ENCODE data around the gene OSMR. TPM values are rescaled to one million over a fixed set of nuclear protein-coding genes. Genes with fewer than 3 reads are reported as not detected.

The OSMR gene
- total RNA-seq, 4 donors from 2014 or later, result 6.3 to 16.5 (median 11.7) TPM

DNA sequence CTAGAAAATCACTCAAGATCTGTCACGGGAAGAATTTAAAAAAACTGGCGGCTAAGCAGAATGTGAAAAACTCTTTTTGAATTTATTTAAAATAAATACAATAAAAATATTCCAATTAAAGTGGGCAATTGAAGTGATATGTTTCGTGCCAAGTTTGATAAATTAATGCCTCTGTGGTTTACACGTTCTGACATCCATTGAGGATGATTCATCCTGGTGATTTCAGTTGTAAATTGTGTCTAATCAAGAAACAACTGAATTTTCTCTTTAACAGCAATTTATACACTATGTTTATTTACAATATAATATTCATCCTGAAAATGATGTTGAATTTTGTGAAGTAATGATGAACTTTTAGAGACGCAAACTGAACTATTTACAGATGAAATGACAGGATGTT is 21.0 kb upstream of the OSMR start:
- Histone ChIP-seq H3K4me1 (no peaks in the 10 kb centered on the region), H3K27me3 (no peaks in the 10 kb centered on the region), H3K36me3 (no peaks in the 10 kb centered on the region), H3K4me3 (no peak overlapping the region), H3K9me3 (no peaks in the 10 kb centered on the region), H3K27ac (no peak overlapping the region)
- DNase-seq, result no peak
- 54 to 70% methylated on average over 5 of the region's 5 CpGs for WGBS, 2 donors (ENCODE audit: low coverage in 1 of 2)
- TF ChIP-seq EP300 (IDR thresholded peaks at IDR 0.05; ENCODE audit: low read depth), result no peak
- no peak for TF ChIP-seq POLR2A (IDR thresholded peaks at IDR 0.05)
- TF ChIP-seq, protein P1, sequence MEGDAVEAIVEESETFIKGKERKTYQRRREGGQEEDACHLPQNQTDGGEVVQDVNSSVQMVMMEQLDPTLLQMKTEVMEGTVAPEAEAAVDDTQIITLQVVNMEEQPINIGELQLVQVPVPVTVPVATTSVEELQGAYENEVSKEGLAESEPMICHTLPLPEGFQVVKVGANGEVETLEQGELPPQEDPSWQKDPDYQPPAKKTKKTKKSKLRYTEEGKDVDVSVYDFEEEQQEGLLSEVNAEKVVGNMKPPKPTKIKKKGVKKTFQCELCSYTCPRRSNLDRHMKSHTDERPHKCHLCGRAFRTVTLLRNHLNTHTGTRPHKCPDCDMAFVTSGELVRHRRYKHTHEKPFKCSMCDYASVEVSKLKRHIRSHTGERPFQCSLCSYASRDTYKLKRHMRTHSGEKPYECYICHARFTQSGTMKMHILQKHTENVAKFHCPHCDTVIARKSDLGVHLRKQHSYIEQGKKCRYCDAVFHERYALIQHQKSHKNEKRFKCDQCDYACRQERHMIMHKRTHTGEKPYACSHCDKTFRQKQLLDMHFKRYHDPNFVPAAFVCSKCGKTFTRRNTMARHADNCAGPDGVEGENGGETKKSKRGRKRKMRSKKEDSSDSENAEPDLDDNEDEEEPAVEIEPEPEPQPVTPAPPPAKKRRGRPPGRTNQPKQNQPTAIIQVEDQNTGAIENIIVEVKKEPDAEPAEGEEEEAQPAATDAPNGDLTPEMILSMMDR (IDR thresholded peaks at IDR 0.05), result no peak
- TF ChIP-seq POLR2AphosphoS5 (IDR thresholded peaks at IDR 0.05), result no peak
- intact Hi-C loops (cut with DNase I; ENCODE audit: low total_unique reads) (no loop called here), in situ Hi-C loops (cut with MboI; ENCODE audit: low pct_ligation_motif_present in 1 of 4, low pct_unique_long_range_greater_than_20kb in 1 of 4, low sequenced_read_pairs in 3 of 4) (loop anchor here in 1 of 4 donors (25.0 kb wide), 2 partner anchors 263 to 388 kb away; partner anchors contain the start of gene LIFR)

DNA sequence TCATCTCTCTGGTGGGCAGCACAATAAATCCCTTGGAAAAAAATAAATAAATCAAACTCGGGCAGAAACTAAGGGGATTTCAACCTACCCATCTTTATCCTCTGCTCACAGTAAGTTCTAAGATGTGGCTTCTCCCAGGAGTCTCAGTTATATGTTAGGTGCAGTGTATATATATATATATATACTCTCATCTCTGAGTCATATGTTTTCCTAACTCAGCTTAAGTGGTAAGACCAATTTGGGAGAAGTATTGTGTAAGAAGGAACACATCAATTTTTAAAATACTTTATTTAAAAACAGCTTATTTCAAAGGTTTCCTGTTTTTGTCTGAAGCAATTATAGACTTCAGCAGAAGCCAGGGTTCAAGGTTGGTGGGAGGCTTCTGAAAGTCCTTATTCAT is 20.3 kb upstream of the OSMR start:
- WGBS, 2 donors (ENCODE audit: low coverage in 1 of 2), result 35 to 62% methylated on average over 1 of the region's 1 CpG
- no peak for DNase-seq
- in situ Hi-C loops (cut with MboI; ENCODE audit: low pct_ligation_motif_present in 1 of 4, low pct_unique_long_range_greater_than_20kb in 1 of 4, low sequenced_read_pairs in 3 of 4) (no loop called here), intact Hi-C loops (cut with DNase I; ENCODE audit: low total_unique reads) (no loop called here)
- Histone ChIP-seq H3K36me3 (no peaks in the 10 kb centered on the region), H3K4me1 (no peaks in the 10 kb centered on the region), H3K27me3 (no peaks in the 10 kb centered on the region), H3K9me3 (no peaks in the 10 kb centered on the region), H3K27ac (no peak overlapping the region), H3K4me3 (no peak overlapping the region)
- TF ChIP-seq POLR2A (IDR thresholded peaks at IDR 0.05), result no peak
- TF ChIP-seq EP300 (IDR thresholded peaks at IDR 0.05; ENCODE audit: low read depth), result no peak
- no peak for TF ChIP-seq POLR2AphosphoS5 (IDR thresholded peaks at IDR 0.05)
- TF ChIP-seq, protein P1 (IDR thresholded peaks at IDR 0.05), result no peak

DNA sequence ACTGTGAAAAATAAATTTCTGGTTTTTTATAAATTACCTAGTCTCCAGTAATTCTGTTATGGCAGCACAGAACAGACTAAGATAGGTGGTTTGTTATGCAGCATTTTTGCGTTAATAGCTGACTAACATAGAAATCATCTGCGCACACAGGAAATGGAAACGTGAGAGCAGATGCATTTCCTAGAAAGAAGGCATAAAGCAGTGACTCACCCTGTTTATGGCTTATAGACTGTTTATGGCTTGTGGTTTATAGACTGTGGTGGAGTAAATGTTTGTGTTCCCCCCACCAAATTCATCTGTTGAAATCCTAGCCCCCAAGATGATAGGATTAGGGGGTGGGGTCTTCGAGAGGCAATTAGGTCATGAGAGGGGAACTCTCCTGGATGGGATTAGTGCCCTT is 18.3 kb upstream of the OSMR start:
- Histone ChIP-seq H3K36me3 (no peaks in the 10 kb centered on the region), H3K4me3 (no peak overlapping the region), H3K27ac (no peak overlapping the region), H3K4me1 (no peaks in the 10 kb centered on the region), H3K27me3 (no peaks in the 10 kb centered on the region), H3K9me3 (no peaks in the 10 kb centered on the region)
- TF ChIP-seq POLR2AphosphoS5 (IDR thresholded peaks at IDR 0.05) (no peak), EP300 (IDR thresholded peaks at IDR 0.05; ENCODE audit: low read depth) (no peak), POLR2A (IDR thresholded peaks at IDR 0.05) (no peak)
- TF ChIP-seq, protein P1 (IDR thresholded peaks at IDR 0.05), result no peak
- WGBS, 2 donors (ENCODE audit: low coverage in 1 of 2), result 40 to 49% methylated on average over 2 to 4 of the region's 4 CpGs
- in situ Hi-C loops (cut with MboI; ENCODE audit: low pct_ligation_motif_present in 1 of 4, low pct_unique_long_range_greater_than_20kb in 1 of 4, low sequenced_read_pairs in 3 of 4), result no loop called here
- intact Hi-C loops (cut with DNase I; ENCODE audit: low total_unique reads), result no loop called here
- DNase-seq, result no peak

DNA sequence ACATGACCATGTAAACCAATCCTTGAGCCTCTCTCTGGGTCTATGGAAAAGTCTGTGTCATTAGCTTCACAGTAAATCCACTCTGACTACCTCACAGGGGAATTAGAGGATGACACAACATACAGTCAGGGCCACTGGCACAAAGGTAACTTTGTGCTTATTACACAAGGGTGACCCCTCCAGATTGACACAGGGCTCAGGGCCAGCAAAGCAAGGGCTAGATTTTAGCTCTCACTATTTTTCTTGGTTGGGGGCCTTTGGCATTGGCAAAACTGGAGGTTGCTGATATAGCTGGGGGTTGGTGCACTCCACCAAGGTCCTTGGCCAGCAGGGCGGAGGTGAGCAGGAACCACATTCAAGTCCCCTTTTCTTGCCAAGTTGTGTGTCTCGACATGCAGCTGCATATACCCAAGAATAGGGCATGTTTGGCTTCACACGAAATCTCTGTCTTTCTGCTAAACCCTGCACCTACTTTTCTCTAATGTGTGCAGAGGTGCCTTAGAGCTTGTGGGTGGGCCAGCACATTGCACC is 15.2 kb upstream of the OSMR start:
- in situ Hi-C loops (cut with MboI; ENCODE audit: low pct_ligation_motif_present in 1 of 4, low pct_unique_long_range_greater_than_20kb in 1 of 4, low sequenced_read_pairs in 3 of 4), result no loop called here
- no peaks in the 10 kb centered on the region for H3K9me3 ChIP-seq
- no peaks in the 10 kb centered on the region for H3K4me1 ChIP-seq
- intact Hi-C loops (cut with DNase I; ENCODE audit: low total_unique reads), result loop anchor here (10.0 kb wide), 1 partner anchor 94 kb away; no protein-coding TSS in a partner anchor
- TF ChIP-seq, protein P1 (IDR thresholded peaks at IDR 0.05), result no peak
- TF ChIP-seq POLR2AphosphoS5 (IDR thresholded peaks at IDR 0.05) (no peak), POLR2A (IDR thresholded peaks at IDR 0.05) (no peak), EP300 (IDR thresholded peaks at IDR 0.05; ENCODE audit: low read depth) (no peak)
- WGBS, 2 donors (ENCODE audit: low coverage in 1 of 2), result 60 to 82% methylated on average over 1 to 3 of the region's 3 CpGs
- no peaks in the 10 kb centered on the region for H3K36me3 ChIP-seq
- H3K27ac ChIP-seq, result no peak overlapping the region
- H3K27me3 ChIP-seq, result no peaks in the 10 kb centered on the region
- no peak for DNase-seq
- H3K4me3 ChIP-seq, result no peak overlapping the region

Data from transverse colon (tissue), 4 donors.